ENCODE results near the gene ZNF146. TPM values are rescaled to one million over a fixed set of nuclear protein-coding genes. Genes with fewer than 3 reads are reported as not detected.
"Not testable (repeated sequence)": the region's sequence is repeated elsewhere in the genome, so short reads cannot be mapped to it uniquely, and the experiment has no call there.

The ZNF146 gene
- 10 to 100 TPM; 45.6 to 89.0 (median 61.2) TPM for total RNA-seq

- TF ChIP-seq, protein P1, sequence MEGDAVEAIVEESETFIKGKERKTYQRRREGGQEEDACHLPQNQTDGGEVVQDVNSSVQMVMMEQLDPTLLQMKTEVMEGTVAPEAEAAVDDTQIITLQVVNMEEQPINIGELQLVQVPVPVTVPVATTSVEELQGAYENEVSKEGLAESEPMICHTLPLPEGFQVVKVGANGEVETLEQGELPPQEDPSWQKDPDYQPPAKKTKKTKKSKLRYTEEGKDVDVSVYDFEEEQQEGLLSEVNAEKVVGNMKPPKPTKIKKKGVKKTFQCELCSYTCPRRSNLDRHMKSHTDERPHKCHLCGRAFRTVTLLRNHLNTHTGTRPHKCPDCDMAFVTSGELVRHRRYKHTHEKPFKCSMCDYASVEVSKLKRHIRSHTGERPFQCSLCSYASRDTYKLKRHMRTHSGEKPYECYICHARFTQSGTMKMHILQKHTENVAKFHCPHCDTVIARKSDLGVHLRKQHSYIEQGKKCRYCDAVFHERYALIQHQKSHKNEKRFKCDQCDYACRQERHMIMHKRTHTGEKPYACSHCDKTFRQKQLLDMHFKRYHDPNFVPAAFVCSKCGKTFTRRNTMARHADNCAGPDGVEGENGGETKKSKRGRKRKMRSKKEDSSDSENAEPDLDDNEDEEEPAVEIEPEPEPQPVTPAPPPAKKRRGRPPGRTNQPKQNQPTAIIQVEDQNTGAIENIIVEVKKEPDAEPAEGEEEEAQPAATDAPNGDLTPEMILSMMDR (IDR thresholded peaks at IDR 0.05): no peak
- peak; percentile 88 for DNase-seq (ENCODE audit: low spot score)
- peak; percentile 98 for ATAC-seq (ENCODE audit: low FRiP score)
These were observed at the start of gene ZNF146, which contains the start of gene ZNF565 for GRCh38 chr19:36214386-36215275. Gene ZNF146 (plus strand): TSS chr19:36215106. CDS start chr19:36236441, 21,335 bp downstream. Gene ZNF565 (minus strand): TSS chr19:36214665. CDS start chr19:36201985, 12,680 bp downstream.

DNA sequence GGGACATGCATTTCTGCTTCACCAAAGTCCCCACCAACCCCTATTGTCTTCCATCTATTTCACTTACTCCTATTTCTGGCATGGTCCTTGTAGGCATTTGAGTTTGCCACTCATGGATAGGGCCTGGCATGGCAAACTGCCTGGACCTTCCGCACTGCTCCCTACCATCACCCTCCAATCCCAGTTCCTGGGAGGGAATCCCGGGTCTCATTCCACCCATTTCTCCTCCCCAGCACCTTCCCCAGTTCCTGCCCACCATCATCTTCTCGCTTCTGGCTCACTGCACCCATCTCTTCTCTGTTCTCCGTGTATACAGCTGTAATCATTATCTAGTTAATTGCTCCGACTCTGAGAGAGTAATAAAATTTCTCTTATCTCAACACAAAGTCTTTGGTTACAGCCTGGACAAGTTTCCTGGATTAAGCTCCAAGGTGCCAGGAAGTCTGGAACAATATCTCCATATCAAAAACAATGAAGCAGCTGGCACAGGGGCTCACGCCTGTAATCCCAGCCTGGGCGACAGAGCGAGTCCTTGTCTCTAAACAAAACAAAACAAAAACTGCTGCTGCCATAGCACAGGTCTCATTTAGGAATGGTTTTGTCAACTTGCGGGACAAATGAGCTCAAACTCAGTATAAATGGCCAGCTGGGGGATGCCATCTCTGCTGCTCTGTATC, 45.7 kb upstream of the ZNF146 start:
- ATAC-seq (ENCODE audit: low FRiP score): no peak
- TF ChIP-seq, protein P1 (IDR thresholded peaks at IDR 0.05): no peak
- no peak for DNase-seq (ENCODE audit: low spot score)

DNA sequence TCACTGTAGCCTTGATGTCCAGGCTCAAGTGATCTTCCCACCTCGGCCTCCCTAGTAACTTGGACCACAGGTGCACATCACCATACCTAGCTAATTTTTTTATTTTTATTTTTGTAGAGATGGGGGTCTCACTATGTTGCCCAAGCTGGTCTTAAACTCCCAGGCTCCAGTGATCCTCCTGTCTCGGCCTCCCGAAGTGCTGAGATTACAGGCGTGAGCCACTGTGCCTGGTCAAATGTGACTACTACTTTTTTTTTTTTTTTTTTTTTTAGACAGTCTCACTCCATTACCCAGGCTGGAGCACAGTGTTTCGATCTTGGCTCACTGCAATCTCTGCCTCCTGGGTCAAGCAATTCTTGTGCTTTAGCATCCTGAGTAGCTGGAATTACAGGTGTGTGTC, 42.1 kb upstream of the ZNF146 start:
- TF ChIP-seq, protein P1 (IDR thresholded peaks at IDR 0.05): no peak
- ATAC-seq (ENCODE audit: low FRiP score): no peak
- no peak for DNase-seq (ENCODE audit: low spot score)

DNA sequence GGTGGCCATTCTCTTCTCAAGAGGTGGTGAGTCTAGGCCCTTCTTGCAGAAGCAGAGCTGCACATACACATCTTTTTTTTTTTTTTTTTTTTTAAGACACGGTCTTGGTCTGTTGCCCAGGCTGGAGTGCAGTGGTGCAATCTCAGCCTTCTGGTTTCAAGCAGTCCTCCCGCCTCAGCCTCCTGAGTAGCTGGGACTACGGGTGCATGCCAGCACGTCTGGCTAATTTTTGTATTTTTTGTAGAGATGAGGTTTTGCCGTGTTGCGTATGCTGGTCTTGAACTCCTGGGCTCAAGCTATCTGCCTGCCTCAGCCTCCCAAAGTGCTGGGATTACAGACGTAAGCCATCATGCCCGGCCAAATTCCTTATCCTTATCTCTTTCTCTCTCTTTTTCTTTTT, 41.1 kb upstream of the ZNF146 start:
- DNase-seq (ENCODE audit: low spot score); ATAC-seq (ENCODE audit: low FRiP score): not testable (repeated sequence)

DNA sequence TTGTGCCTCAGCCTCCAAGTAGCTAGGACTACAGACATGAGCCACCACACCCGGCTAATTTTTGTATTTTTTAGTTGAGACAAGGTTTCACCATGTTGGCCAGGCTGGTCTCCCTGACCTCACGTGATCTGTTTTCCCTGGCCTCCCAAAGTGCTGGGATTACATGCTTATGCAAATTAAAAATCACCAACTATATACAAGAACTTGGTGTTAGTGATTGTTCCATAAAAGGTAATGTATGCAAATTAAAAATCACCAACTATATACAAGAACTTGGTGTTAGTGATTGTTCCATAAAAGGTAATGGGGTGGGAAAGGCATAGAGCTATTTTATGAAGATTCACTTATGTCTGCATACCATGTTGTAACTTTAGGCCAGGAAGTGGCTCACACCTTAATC, 35.8 kb upstream of the ZNF146 start:
- not testable (repeated sequence) for ATAC-seq (ENCODE audit: low FRiP score); DNase-seq (ENCODE audit: low spot score)

- ATAC-seq (ENCODE audit: low FRiP score) (no peak), DNase-seq (ENCODE audit: low spot score) (no peak)
- TF ChIP-seq, protein P1 (IDR thresholded peaks at IDR 0.05): no peak
These were observed 32.2 kb upstream of the ZNF146 start for GRCh38 chr19:36182612-36183244.

- TF ChIP-seq, protein P1 (IDR thresholded peaks at IDR 0.05): no peak
- DNase-seq (ENCODE audit: low spot score) (no peak), ATAC-seq (ENCODE audit: low FRiP score) (no peak)
These were observed 31.7 kb upstream of the ZNF146 start for GRCh38 chr19:36183245-36183628.

DNA sequence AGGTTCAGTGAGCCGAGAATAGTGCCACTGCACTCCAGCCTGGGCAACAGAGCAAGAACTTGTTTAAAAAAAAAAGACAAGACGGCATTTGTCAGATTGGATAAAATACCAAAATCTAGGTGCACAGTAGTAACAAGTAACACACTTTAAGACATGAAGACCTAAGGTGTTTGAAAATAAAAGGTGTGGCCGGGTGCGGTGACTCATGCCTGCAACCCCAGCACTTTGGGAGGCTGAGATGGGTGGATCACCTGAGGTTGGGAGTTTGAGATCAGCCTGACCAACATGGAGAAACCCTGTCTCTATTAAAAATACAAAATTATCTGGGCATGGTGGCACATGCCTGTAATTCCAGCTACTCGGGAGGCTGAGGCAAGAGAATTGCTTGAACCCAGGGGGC, 28.2 kb upstream of the ZNF146 start:
- ATAC-seq (ENCODE audit: low FRiP score); DNase-seq (ENCODE audit: low spot score): not testable (repeated sequence)

All from omental fat pad (tissue), 4 donors.